Measurements from ENCODE around the gene HSD17B4.
"Not testable (repeated sequence)": the region's sequence is repeated elsewhere in the genome, so short reads cannot be mapped to it uniquely, and the experiment has no call there.

Gene HSD17B4

DNA sequence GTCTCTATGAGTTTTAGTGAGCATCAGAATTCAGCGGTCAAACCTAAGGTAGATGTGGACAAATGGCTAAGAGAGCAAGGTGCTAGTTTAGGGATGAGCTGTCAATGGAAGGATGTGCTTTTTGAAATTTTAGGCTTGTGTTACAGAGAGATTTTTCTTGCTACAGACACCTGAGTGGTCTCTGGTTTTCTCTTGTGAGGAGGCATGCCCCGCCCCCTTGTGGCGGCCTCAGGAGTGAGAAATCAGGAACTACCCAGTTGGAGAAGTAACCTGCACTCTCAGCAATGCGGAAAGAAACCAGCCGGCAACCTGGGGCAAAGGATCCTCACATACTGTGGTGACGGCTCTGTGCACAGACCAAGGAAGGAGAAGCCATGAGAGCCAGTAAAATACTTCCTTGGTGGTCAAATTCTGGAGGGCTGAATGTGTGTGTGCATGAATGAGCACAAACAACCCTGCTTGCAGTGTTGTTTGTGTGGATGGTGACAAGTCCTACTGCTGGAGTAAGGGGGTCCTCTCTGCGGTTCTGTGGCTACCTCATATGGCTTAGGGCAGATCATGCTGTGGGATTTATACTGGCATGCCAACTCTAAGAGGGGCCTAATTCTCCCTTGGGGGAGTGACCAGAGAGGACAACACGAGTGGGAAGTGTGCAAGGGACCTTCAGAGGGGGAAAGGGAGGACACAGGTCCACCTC lies 16.7 kb upstream of the HSD17B4 start:
- DNase-seq (ENCODE audit: low read depth) = peak; percentile 54

DNA sequence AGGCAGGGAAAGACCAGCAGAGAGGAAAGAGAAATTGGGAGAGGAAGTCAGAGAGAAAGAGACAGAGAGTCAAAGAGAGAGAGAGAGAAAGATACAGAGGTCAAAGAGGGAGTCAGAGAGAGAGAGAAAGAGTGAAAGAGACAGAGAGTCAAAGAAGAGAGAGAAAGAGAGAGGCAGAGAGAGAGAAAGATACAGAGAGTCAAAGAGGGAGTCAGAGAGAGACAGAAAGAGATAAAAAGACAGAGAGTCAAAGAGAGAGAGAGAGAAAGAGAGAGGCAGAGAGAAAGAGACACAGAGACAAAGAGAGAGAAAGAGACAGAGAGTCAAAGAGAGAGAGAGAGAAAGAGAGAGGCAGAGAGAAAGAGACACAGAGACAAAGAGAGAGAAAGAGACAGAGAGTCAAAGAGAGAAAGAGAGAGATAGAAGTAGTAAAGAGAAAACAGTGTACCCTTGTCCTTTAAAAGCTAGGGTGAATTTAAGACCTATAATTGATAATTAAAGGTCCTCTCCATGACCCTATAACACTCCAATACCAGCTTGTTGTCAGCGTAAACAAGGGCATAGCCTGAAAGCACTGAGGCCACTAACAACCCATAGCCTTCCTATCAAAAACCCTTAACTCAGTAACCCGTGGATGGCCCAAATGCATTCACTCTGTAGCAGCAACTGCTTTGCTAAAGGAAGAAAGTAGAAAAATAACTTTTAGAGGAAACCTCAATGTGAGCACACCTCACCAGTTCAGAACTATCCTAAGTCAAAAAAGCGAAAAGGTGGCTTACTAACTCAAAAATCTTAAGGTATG lies 14.3 kb upstream of the HSD17B4 start:
- not testable (repeated sequence) for DNase-seq (ENCODE audit: low read depth)

DNA sequence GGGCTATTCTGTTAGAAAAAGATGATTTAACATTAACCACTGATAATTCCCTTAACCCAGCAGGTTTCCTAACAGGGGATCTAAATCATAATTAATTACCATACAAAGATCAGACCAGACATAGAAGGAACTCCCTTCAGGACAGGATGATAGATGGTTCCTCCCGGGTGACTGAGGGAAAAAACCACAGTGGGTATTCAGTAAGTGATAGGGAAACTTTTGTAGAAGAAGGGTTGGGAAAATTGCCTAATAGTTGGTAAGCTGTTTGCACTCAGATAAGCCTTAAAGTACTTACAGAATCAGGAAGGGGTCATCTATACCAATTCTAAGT lies 13.7 kb upstream of the HSD17B4 start:
- DNase-seq (ENCODE audit: low read depth) = not testable (repeated sequence)

DNA sequence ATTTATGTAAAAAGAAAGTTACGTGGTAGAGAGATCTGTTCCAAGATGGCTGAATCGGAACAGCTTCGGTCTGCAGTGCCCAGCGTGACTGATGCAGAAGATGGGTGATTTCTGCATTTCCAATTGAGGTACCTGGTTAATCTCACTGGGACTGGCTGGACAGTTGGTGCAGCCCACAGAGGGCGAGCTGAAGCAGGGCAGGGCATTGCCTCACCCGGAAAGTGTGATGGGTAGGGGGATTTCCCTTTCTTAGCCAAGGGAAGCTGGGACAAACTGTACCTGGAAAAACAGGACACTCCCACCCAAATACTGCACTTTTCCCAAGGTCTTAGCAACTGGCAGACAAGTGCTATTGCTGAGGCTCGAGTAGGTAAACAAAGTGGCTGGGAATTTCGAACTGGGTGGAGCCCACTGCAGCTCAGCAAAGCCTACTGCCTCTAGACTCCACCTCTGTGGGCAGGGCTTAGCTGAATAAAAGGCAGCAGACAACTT lies 13.1 kb upstream of the HSD17B4 start:
- no peak for DNase-seq (ENCODE audit: low read depth)

DNA sequence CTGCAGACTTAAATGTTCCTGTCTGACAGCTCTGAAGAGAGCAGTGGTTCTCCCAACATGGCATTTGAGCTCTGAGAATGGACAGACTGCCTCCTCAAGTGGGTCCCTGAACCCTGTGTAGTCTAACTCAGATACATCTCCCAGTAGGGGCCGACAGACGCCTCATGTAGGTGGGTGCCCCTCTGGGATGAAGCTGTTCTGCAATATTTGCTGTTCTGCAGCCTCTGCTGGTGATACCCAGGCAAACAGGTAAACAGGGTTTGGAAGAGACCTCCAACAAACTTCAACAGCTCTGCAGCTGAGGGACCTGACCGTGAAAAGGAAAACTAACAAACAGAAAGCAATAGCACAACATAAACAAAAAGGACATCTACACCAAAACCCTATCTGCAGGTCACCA lies 12.7 kb upstream of the HSD17B4 start:
- DNase-seq (ENCODE audit: low read depth) = not testable (repeated sequence)

DNA sequence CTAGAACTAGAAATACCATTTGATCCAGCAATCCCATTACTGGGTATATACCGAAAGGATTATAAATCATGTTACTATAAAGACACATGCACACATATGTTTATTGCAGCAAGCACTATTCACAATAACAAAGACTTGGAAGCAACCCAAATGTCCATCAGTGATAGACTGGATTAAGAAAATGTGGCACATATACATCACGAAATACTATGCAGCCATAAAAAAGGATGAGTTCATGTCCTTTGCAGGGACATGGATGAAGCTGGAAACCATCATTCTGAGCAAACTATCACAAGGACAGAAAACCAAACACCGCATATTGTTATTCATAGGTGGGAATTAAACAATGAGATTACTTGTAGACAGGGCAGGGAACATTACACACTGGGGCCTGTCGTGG lies 7.7 kb upstream of the HSD17B4 start:
- DNase-seq (ENCODE audit: low read depth) = not testable (repeated sequence)

DNA sequence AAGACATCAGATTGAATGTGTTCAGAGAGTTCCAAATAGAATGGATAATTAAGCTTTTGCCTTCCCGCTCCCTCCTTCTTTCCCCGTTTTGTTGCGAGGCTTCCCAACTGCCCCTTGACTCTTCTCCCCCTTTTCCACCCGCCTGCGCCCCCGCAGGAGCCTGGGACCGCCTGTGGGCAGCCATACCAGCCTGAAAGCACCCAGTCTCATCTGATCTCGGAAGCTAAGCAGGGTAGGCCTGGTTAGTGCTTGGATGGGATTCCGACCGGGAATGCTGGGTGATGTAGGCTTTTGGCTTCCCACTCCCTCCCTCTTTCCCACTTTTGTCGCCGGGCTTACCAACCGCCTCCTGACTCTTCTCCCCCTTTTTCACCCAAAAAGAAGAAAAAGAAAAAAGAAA lies 6.8 kb upstream of the HSD17B4 start:
- DNase-seq (ENCODE audit: low read depth) = no peak

DNA sequence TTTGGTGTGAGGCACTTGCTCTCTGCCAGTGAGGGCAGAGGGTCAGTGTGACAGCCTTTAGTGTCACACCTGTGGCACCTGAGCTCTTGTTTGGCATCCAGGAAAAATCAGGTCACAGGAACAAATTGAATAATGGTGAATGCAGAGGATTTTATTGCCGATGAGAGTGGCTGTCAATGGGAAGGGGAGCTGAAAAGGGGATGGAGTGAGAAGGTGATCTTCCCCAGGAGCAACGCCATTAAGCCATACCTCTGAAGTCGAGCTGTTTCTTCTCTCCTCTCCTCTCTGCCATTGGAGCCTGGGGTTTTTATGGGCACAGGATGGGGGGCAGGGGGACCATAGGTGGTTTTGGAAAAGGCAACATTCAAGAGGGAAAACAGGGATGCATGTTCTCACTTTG lies 2.4 kb upstream of the HSD17B4 start:
- no peak for DNase-seq (ENCODE audit: low read depth)

DNA sequence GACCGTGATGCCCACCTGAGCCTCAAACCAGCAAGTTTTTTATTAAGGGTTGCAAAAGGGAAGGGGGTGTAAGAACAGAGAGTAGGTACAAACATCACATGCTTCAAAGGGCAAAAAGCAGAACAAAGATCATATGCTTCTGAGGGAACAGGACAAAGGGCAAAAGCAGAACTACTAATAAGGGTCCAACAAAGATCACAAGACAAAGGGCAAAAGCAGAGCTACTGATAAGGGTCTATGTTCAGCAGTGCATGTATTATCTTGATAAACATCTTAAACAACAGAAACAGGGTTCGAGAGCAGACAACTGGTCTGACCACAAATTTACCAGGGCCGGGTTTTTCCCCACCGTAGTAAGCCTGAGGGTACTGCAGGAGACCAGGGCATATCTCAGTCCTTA lies 1.7 kb upstream of the HSD17B4 start:
- not testable (repeated sequence) for DNase-seq (ENCODE audit: low read depth)

DNA sequence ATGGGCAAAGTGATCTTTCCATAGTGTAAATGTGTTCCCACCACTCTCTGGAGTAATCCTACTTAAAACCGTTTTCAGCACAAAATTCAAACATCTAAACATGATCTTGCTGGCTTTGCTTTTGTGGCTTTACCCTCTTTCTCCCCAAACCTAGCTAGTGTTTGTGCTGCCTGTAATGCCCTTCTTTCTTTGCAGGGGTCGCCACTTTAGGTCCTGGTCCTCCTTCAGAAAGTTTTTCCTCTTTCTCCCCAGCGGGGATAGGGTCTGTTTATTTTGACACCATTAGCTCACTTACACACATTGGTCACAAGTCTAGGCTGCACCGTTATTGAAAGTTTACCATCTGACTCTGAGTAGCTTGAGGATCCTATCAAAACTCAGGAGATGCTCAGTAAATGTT lies 736 bp upstream of the HSD17B4 start:
- DNase-seq (ENCODE audit: low read depth) = no peak

DNA sequence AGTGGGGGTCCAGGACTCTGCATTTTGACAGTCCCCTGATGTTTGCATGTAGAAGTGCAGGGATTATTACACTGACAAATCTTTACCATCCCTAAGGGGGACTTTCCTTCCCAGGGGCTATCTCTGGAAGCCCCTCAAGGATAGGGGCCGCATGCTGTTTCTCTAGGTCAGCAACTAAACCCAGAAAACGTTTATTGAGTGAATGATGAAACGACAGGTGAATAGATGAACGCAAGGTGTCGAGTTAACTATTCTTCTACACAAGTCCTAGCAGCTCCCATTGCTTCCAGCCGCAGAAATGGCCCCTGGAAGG lies 281 bp upstream of the HSD17B4 start:
- DNase-seq (ENCODE audit: low read depth) = no peak

DNA sequence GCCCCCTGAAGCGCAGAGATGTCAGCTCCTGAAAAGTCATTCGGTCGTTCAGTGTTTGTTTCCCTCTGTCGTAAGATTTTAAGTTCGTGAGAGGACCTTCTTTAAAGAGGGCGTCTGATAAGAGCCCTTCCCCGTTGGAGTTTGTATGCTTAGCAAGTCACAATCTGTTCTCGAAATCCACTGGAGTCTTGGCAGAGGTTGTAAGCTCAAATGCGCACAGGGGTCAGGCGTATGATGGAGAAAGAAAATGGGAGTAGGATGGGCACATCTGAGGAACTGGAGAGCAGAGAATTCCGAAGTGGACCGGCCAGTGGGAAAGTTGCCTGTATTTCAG lies 710 bp downstream of the HSD17B4 start:
- no peak for DNase-seq (ENCODE audit: low read depth)

DNA sequence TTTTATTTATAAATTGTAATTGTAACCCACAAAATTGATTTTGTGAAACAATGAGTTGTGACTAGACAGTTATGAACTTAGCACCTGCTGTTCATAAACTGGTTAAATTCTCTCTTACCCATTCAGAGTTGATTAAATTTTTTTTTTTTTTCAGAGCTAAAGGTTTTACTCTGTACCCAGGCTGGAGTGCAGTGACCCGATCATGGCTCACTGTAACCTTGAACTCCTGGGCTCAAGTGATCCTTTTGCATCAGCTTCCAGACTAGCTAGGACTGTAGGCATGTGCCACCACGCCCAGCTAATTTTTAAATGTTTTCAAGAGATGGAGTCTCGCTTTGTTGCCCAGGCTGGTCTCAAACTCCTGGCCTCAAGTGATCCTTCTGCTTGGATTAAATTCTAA lies 1.9 kb downstream of the HSD17B4 start:
- DNase-seq (ENCODE audit: low read depth) = no peak

DNA sequence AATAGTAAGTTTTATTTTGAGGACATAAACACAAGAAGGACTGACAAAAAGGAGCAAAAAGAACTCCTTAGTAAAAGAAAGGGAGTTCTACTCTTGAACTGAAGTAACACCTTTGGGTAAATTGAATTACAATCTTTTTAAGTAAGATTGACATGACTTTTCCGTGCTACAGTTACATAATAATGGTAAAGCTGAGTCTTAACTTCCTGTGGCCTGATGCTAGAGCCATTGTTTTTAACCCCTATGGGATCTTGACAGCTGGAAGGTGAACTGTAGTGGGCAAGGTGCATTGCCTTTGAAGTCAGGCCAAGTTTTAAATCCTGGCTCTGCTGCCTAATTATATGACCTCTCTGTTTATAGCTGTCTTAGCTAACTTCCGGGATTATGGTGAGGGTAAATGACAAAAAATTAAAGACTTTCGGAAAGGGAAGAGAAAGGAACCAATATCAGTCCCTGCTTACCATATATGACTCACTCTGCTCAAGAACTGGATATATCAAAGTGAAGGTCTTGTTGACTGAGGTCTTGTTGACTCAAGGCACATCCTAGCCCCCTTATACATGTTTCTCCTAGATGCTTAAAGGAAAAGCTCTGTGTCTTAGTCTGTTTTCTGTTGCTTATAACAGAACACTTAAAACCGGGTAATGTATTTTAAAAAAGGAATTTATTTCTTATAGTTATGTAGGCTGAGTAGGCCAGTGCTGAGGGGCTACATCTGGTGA lies 6.8 kb downstream of the HSD17B4 start:
- no peak for DNase-seq (ENCODE audit: low read depth)

DNA sequence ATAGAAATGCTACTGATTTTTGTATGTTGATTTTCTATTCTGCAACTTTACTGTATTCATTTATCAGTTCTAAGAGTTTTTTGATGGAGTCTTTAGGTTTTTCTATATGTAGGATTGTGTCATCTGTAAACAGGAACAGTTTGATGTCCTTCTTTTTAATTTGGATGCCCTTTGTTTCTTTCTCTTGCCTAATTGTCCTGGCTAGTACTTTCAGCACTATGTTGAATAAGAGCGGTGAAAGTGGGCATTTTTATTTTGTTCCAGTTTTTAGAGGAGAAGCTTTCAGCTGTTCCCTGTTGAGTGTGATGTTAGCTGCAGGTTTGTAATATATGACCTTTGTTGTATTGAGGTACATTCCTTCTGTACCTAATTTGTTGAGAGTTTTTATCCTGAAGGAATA lies 13.3 kb downstream of the HSD17B4 start:
- no peak for DNase-seq (ENCODE audit: low read depth)

DNA sequence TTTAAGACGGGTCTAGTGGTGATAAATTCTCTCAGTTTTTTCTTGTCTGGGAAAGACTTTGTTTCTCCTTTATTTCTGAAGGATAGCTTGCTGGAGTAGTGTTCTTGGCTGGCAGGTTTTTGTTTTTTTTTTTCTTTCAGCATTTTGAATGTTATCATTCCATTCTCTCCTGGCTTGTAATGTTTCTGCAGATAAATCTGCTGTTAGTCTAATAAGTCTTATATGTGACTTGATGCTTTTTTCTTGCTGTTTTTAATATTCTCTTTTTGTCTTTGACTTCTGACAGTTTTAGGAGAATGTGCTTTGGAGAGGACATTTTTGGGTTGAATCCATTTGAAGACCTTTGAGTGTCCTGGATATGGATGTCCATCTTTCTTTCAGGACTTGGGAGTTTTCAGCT lies 16.0 kb downstream of the HSD17B4 start:
- no peak for DNase-seq (ENCODE audit: low read depth)

DNA sequence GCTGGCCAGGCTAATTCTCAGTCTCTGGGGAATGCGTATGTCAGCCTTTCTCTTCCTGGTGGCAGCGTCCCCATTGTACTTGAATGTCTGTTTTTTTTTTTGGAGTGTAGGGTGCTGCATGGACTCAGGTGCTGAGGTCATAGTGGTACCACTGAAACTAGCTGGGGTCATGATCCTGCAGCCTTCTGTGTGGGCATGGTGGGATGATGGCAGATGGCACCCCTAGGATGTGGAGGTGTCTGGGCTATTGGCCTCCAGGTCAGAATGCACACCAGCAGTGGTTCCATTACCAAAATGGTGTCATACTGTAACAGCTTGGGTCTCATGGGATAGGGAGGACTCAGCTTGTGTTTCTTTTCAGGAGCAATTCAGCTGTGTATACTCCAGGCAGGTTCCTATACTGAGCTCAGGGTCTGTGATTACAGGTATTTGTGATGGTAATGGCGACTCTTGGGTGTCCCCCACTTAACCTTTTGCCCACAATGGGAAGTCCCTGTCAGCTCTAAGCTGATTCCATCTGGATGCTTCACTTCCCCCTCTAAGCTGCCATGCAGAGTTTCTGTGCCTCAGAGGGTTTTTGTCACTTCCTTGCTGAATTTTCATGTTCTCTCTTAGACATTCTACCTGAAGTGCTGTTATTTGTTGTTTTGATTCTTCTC lies 17.9 kb downstream of the HSD17B4 start:
- no peak for DNase-seq (ENCODE audit: low read depth)

DNA sequence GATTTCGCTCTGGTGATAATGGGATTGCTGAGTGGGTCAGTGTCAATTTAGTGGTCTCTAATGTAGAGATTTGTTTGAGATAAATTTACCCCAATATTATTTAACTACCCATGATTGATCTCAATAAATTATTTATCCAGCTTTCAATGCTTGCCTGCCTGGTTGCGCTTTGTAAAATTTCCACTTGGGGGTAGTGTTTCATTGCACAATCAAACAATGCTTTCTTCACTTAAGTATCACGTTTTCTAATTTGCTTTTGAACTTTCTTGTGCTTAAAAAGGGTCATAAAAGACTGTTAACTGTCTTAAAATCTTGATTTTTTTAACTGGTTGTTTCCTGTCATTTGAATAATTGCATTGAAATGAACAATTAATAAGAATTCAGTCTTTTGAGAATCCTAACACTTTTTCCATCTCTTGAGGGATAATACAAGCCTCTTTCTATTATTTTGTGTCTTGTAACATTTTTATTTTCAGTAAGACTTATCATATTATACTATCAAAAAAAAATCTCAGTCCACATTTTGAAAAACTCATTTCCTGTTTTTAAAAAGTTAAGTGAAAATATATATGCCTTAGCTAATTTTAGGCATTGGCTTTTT lies 18.7 kb downstream of the HSD17B4 start:
- no peak for DNase-seq (ENCODE audit: low read depth)

DNA sequence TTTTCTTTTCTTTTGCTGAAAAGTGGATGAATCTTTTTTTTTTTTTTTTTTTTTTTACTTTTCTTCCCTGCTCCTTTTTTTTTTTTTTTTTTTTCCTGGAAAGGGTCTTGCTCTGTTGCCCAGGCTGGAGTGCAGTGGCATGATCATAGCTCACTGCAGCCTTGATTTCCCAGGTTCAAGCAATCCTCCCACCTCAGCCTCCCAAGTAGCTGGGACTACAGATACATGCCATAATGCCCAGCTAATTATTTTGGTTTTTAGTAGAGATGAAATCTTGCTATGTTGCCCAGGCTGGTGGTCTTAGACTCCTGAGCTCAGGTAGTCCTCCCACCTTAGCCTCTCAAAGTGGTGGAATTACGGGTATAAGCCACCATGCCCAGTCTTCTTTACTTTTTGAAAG lies 20.9 kb downstream of the HSD17B4 start:
- no peak for DNase-seq (ENCODE audit: low read depth)

DNA sequence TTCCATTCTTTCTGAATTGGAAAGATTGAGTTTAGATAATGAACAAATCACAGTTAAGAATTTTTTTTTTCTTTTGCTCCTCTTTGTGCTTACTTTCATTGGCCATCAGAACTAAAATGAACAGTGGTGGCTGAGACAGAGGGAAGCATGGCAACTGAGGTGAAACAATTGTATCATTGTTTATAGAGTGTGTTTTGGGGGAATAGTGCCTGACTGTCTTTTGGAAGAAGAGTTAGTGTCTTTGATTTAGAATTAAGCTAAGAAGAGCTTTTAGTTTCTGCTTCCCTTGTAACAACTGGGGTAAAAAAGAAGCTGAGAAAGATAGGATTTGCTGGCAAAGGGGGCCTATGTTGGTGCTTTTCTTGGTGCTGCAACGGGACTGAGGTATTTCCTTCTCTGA lies 24.0 kb downstream of the HSD17B4 start:
- no peak for DNase-seq (ENCODE audit: low read depth)

DNA sequence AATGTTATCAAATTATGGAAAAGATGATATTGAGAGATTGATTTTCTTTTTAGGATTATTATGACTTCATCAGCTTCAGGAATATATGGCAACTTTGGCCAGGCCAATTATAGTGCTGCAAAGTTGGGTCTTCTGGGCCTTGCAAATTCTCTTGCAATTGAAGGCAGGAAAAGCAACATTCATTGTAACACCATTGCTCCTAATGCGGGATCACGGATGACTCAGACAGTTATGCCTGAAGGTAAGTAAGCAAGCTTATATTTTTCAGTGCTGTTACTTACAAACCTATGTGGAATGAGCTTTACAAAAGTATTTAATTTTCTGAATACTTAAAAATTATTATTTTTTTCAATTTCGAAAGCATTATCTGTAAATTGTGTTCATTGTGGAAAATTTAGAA lies 26.5 kb downstream of the HSD17B4 start:
- no peak for DNase-seq (ENCODE audit: low read depth)

DNA sequence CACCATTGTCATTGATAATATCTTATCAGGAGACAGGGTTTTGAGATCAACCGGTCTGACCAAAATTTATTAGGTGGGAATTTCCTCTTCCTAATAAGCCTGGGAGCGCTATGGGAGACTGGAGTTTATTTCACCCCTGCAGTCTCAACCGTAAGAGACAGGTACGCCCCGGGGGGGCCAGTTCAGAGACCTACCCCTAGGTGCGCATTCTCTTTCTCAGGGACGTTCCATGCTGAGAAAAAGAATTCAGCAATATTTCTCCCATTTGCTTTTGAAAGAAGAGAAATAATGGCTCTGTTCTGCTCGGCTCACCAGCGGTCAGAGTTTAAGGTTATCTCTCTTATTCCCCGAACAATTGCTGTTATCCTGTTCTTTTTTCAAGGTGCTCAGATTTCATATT lies 28.3 kb downstream of the HSD17B4 start:
- DNase-seq (ENCODE audit: low read depth) = not testable (repeated sequence)

Data from stimulated activated CD8-positive, alpha-beta memory T cell treated with anti-CD3 and anti-CD28 coated beads, Interleukin-12 subunit alpha, Interleukin-12 subunit beta, amount 100 ng/mL, for 1 hour (primary cell).